IPS DF 6.9 (cell line): ENCODE data around the gene NPFFR2.
"Not testable (repeated sequence)": the region's sequence is repeated elsewhere in the genome, so short reads cannot be mapped to it uniquely, and the experiment has no call there.

Source experiments
- DNase-seq: peaks from one replicate; pipeline ENCODE4 v3.0.0-alpha.2; 2013; ENCODE audit warnings: low read depth, low spot score
- H3K27ac ChIP-seq: one replicate; pipeline ENCODE4 v1.5.1; 2013; ENCODE audit warnings: low read length, control low read depth
- H3K27me3 ChIP-seq: 2 replicates; pipeline ENCODE4 v1.6.1; 2013; ENCODE audit warnings: mild to moderate bottlenecking, low read length; ENCODE audit not compliant: control insufficient read depth, insufficient read depth
- H3K36me3 ChIP-seq: 2 replicates; pipeline ENCODE4 v1.6.1; 2013; ENCODE audit warnings: low read length; ENCODE audit not compliant: control insufficient read depth, insufficient read depth
- H3K4me1 ChIP-seq: 2 replicates; pipeline ENCODE4 v1.6.1; 2013; ENCODE audit warnings: low read length; ENCODE audit not compliant: control insufficient read depth, insufficient read depth
- H3K4me3 ChIP-seq: 2 replicates; pipeline ENCODE4 v1.5.1; 2013; ENCODE audit warnings: mild to moderate bottlenecking, low read length
- H3K9me3 ChIP-seq: 2 replicates; pipeline ENCODE4 v1.6.1; 2013; ENCODE audit warnings: low read length, inconsistent platforms; ENCODE audit not compliant: control insufficient read depth, insufficient read depth
- WGBS: extraction: QIAGEN DNeasy Blood & Tissue Kit; methylation state at CpG from one replicate; pipeline ENCODE4 v1.1.7; 2013; ENCODE audit warnings: mixed read lengths, missing lambda C conversion rate; ENCODE audit not compliant: insufficient read length, insufficient coverage; 5-methylcytosine and 5-hydroxymethylcytosine counted together

The NPFFR2 gene

GRCh38 chr4:72067051-72067450 lies 35.3 kb downstream of the NPFFR2 start:
- H3K27ac ChIP-seq = no peak overlapping the region
- no peak for DNase-seq
- H3K4me1 ChIP-seq = no peaks in the 10 kb centered on the region
- no peaks in the 10 kb centered on the region for H3K36me3 ChIP-seq
- no peak overlapping the region for H3K4me3 ChIP-seq
- no peaks in the 10 kb centered on the region for H3K27me3 ChIP-seq
- H3K9me3 ChIP-seq = no peaks in the 10 kb centered on the region
- no CpG with 5 or more reads among the region's 7 CpGs for WGBS

GRCh38 chr4:72073816-72074215 lies 42.0 kb downstream of the NPFFR2 start:
- Histone ChIP-seq H3K27ac (no peak overlapping the region), H3K27me3 (no peaks in the 10 kb centered on the region), H3K4me3 (no peak overlapping the region), H3K9me3 (no peaks in the 10 kb centered on the region), H3K4me1 (no peaks in the 10 kb centered on the region), H3K36me3 (no peaks in the 10 kb centered on the region)
- DNase-seq = no peak

GRCh38 chr4:72076562-72076961 lies 44.8 kb downstream of the NPFFR2 start:
- H3K4me1 ChIP-seq = no peaks in the 10 kb centered on the region
- H3K9me3 ChIP-seq = no peaks in the 10 kb centered on the region
- DNase-seq = no peak
- H3K27ac ChIP-seq = no peak overlapping the region
- no peaks in the 10 kb centered on the region for H3K36me3 ChIP-seq
- no peaks in the 10 kb centered on the region for H3K27me3 ChIP-seq
- no peak overlapping the region for H3K4me3 ChIP-seq

GRCh38 chr4:72077346-72077745 lies 45.5 kb downstream of the NPFFR2 start:
- DNase-seq = no peak
- H3K9me3 ChIP-seq = no peaks in the 10 kb centered on the region
- no peaks in the 10 kb centered on the region for H3K27me3 ChIP-seq
- no peak overlapping the region for H3K27ac ChIP-seq
- WGBS = no CpG with 5 or more reads among the region's 2 CpGs
- no peaks in the 10 kb centered on the region for H3K4me1 ChIP-seq
- H3K36me3 ChIP-seq = no peaks in the 10 kb centered on the region
- H3K4me3 ChIP-seq = no peak overlapping the region

GRCh38 chr4:72084587-72085011 lies 52.8 kb downstream of the NPFFR2 start:
- no CpG with 5 or more reads among the region's 3 CpGs for WGBS
- no peaks in the 10 kb centered on the region for H3K36me3 ChIP-seq
- DNase-seq = no peak

GRCh38 chr4:72090606-72091005 lies 58.8 kb downstream of the NPFFR2 start:
- H3K4me1 ChIP-seq, DNase-seq, H3K36me3 ChIP-seq, H3K27me3 ChIP-seq, H3K27ac ChIP-seq, H3K9me3 ChIP-seq, H3K4me3 ChIP-seq: not testable (repeated sequence)
- WGBS = no CpG with 5 or more reads among the region's 2 CpGs

More at GRCh38 chr4:72084587-72085011, 52.8 kb downstream of the NPFFR2 start:
- Histone ChIP-seq H3K9me3 (no peaks in the 10 kb centered on the region), H3K27ac (no peak overlapping the region), H3K4me3 (no peak overlapping the region), H3K4me1 (no peaks in the 10 kb centered on the region), H3K27me3 (no peaks in the 10 kb centered on the region)

GRCh38 chr4:72094059-72094797 lies 62.4 kb downstream of the NPFFR2 start:
- H3K36me3 ChIP-seq = no peaks in the 10 kb centered on the region
- DNase-seq = no peak
- no peaks in the 10 kb centered on the region for H3K4me1 ChIP-seq
- H3K4me3 ChIP-seq = no peak overlapping the region
- no peaks in the 10 kb centered on the region for H3K9me3 ChIP-seq
- H3K27me3 ChIP-seq = no peaks in the 10 kb centered on the region
- no peak overlapping the region for H3K27ac ChIP-seq
- no CpG with 5 or more reads among the region's 5 CpGs for WGBS

GRCh38 chr4:72107456-72107855 lies 75.7 kb downstream of the NPFFR2 start:
- no peaks in the 10 kb centered on the region for H3K9me3 ChIP-seq
- no peak for DNase-seq
- H3K36me3 ChIP-seq = no peaks in the 10 kb centered on the region
- H3K27me3 ChIP-seq = no peaks in the 10 kb centered on the region
- H3K27ac ChIP-seq = no peak overlapping the region
- no peak overlapping the region for H3K4me3 ChIP-seq
- H3K4me1 ChIP-seq = no peaks in the 10 kb centered on the region

GRCh38 chr4:72109364-72109763 lies 77.6 kb downstream of the NPFFR2 start:
- H3K4me3 ChIP-seq = no peak overlapping the region
- no peaks in the 10 kb centered on the region for H3K36me3 ChIP-seq
- no peak for DNase-seq
- no peak overlapping the region for H3K27ac ChIP-seq
- H3K27me3 ChIP-seq = no peaks in the 10 kb centered on the region
- H3K4me1 ChIP-seq = no peaks in the 10 kb centered on the region
- H3K9me3 ChIP-seq = no peaks in the 10 kb centered on the region
- WGBS = no CpG with 5 or more reads among the region's 2 CpGs

GRCh38 chr4:72109959-72110497 lies 78.2 kb downstream of the NPFFR2 start:
- Histone ChIP-seq H3K9me3 (no peaks in the 10 kb centered on the region), H3K27me3 (no peaks in the 10 kb centered on the region), H3K27ac (no peak overlapping the region), H3K4me1 (no peaks in the 10 kb centered on the region), H3K36me3 (no peaks in the 10 kb centered on the region), H3K4me3 (no peak overlapping the region)
- WGBS = no CpG with 5 or more reads among the region's 2 CpGs
- no peak for DNase-seq

- Histone ChIP-seq H3K4me3 (no peak overlapping the region), H3K36me3 (no peaks in the 10 kb centered on the region), H3K27ac (no peak overlapping the region), H3K4me1 (no peaks in the 10 kb centered on the region), H3K27me3 (no peaks in the 10 kb centered on the region), H3K9me3 (no peaks in the 10 kb centered on the region)
- no peak for DNase-seq
- no CpG with 5 or more reads among the region's 1 CpG for WGBS
Measured at GRCh38 chr4:72110886-72111285, 79.1 kb downstream of the NPFFR2 start.
